ENCODE data around the gene HOXA7.

DNA sequence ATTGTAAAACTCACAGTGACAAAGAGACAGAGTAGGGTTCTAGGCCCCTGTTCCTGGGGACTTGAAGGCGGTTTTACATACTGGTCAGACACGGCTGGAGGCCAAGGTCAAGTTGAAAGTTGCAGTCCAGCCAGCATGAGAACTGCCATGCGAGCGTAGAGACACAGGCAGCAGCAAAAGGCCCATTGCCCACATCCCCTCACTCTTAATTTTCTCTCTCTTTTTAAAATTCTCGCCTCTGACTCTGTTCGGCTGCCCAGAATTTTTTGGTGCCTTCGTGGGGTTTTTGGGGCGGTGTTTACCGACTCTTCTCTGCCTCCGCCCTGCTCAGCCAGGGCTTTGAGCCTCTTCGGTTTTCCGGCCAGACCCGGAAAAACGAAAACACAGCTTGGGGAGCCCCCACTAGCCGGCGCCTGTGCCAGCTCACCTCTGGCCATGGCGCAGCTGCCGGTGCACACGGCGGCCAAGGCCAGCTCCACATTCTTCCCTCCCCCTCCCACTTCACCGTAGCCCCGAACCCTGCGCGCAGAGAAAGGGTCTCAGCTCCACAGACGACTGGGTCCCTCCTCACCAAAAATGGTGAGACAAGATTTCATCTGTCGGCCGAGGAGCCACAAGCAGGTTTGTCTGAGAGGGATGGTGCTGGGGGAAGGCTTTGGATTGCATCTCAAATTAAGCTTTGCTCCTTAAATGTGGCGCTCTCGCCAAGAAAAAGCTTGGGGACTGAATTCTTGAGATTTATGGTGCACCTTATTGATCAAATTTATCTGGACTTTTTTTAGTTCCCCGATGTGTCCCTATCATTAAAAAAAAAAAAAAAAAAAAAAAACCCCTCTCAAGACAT, 45.8 kb upstream of the HOXA7 start:
- TF ChIP-seq POLR2A (IDR thresholded peaks at IDR 0.05): no peak
- TF ChIP-seq, protein P1, sequence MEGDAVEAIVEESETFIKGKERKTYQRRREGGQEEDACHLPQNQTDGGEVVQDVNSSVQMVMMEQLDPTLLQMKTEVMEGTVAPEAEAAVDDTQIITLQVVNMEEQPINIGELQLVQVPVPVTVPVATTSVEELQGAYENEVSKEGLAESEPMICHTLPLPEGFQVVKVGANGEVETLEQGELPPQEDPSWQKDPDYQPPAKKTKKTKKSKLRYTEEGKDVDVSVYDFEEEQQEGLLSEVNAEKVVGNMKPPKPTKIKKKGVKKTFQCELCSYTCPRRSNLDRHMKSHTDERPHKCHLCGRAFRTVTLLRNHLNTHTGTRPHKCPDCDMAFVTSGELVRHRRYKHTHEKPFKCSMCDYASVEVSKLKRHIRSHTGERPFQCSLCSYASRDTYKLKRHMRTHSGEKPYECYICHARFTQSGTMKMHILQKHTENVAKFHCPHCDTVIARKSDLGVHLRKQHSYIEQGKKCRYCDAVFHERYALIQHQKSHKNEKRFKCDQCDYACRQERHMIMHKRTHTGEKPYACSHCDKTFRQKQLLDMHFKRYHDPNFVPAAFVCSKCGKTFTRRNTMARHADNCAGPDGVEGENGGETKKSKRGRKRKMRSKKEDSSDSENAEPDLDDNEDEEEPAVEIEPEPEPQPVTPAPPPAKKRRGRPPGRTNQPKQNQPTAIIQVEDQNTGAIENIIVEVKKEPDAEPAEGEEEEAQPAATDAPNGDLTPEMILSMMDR (IDR thresholded peaks at IDR 0.05): no peak
